MCF 10A (cell line): ENCODE measurements around the gene ACOT7. TPM values are rescaled to one million over a fixed set of nuclear protein-coding genes. Genes with fewer than 3 reads are reported as not detected.

Experiments used
- BruUV-seq: library from RNA; stranded (reverse); fragments of 400-500 nt; replicated peaks from 2 replicates; lab custom pipeline; 2021; lab: Mats Ljungman, UMichigan
- CTCF ChIA-PET: fragments of 300-600 bp; sonication (Branson Sonifier 250); formaldehyde crosslinking; extraction: SDS; loops from one replicate; lab custom pipeline; 2021; ENCODE audit warnings: antibody characterized with exemption, inconsistent platforms; lab: Yijun Ruan, JAX
- POLR2A ChIA-PET: fragments of 300-600, 350-650 bp; sonication (Branson Sonifier 250); formaldehyde crosslinking; extraction: SDS; loops from one replicate; lab custom pipeline; 2020; ENCODE audit warnings: antibody characterized with exemption, inconsistent platforms; lab: Yijun Ruan, JAX
- DNase-seq: peaks from one replicate; pipeline ENCODE4 v3.0.0-alpha.2; 2018; ENCODE audit not compliant: unreplicated experiment
- H3K27ac Mint-ChIP-seq: one replicate; pipeline ENCODE4 v1.8.0; 2022; ENCODE audit warnings: mild to moderate bottlenecking, low read depth, mixed read lengths; ENCODE audit not compliant: unreplicated experiment
- H3K27me3 Mint-ChIP-seq: one replicate; pipeline ENCODE4 v1.8.0; 2022; ENCODE audit warnings: mixed read lengths; ENCODE audit not compliant: insufficient read depth, unreplicated experiment
- H3K36me3 Mint-ChIP-seq: one replicate; pipeline ENCODE4 v1.8.0; 2022; ENCODE audit warnings: mild to moderate bottlenecking, moderate library complexity, mixed read lengths; ENCODE audit not compliant: insufficient read depth, unreplicated experiment
- H3K4me1 Mint-ChIP-seq: one replicate; pipeline ENCODE4 v1.8.0; 2022; ENCODE audit warnings: mixed read lengths; ENCODE audit not compliant: insufficient read depth, unreplicated experiment
- H3K4me3 Mint-ChIP-seq: one replicate; pipeline ENCODE4 v1.8.0; 2022; ENCODE audit warnings: mild to moderate bottlenecking, moderate library complexity, mixed read lengths; ENCODE audit not compliant: unreplicated experiment
- H3K9me3 Mint-ChIP-seq: one replicate; pipeline ENCODE4 v1.8.0; 2022; ENCODE audit warnings: mixed read lengths; ENCODE audit not compliant: unreplicated experiment
- CTCF ChIP-seq: fragments of 200-600 bp; IDR thresholded peaks from one replicate; pipeline ENCODE4 v1.8.0; 2022; ENCODE audit warnings: antibody characterized with exemption, mild to moderate bottlenecking; ENCODE audit not compliant: unreplicated experiment
- intact Hi-C: fragments of 100-400 bp; cut with micrococcal nuclease; formaldehyde crosslinking; loops from 2 replicates; pipeline ENCODE4 v1.14.1; 2022
- total RNA-seq: library from RNA; stranded (reverse); gene quantifications from 2 replicates; pipeline ENCODE4 v1.2.3, GENCODE V29; 2022

Gene ACOT7
- total RNA-seq, 1 experiment from 2014 or later, result 117 TPM

- Mint-ChIP-seq H3K4me1 (peaks cover 25% of the 10 kb centered on the region), H3K4me3 (no peak overlapping the region), H3K27me3 (no peaks in the 10 kb centered on the region), H3K9me3 (no peaks in the 10 kb centered on the region), H3K36me3 (no peaks in the 10 kb centered on the region), H3K27ac (no peak overlapping the region)
- POLR2A ChIA-PET, result interaction anchor here (0.9 kb wide), 1 partner anchor 41 kb away, joined by 3 read pairs; no protein-coding TSS in a partner anchor
- CTCF ChIA-PET, result interaction anchor here (0.6 to 2.1 kb wide), 6 partner anchors 9 to 102 kb away, joined by 3 to 28 read pairs (median 6); no protein-coding TSS in a partner anchor
- DNase-seq, result no peak
- BruUV-seq, result no TSS peak
- no peak for TF ChIP-seq CTCF
- intact Hi-C loops, result no loop called here
Observed at GRCh38 chr1:6425658-6426057, 32.1 kb upstream of the ACOT7 start.

- Mint-ChIP-seq H3K4me3 (no peak within 1 kb of the TSS), H3K36me3 (no peaks in the 10 kb centered on the region), H3K27ac (no peak within 1 kb of the TSS), H3K4me1 (peaks cover 25% of the 10 kb centered on the region), H3K9me3 (no peaks in the 10 kb centered on the region), H3K27me3 (no peaks in the 10 kb centered on the region)
- DNase-seq, result no peak
- TF ChIP-seq CTCF, result no peak
- BruUV-seq, result no TSS peak
- intact Hi-C loops, result no loop called here
- ChIA-PET POLR2A (no interaction called here), CTCF (interaction anchor here (1.0 to 2.1 kb wide), 2 partner anchors 11 to 13 kb away, joined by 4 to 28 read pairs; no protein-coding TSS in a partner anchor)
Observed at GRCh38 chr1:6424619-6425593, 31.3 kb upstream of the ACOT7 start, which contains the start of gene ESPN. TSS of gene ESPN (plus strand) at chr1:6424776. CDS start at chr1:6424956, 180 bp downstream.

GRCh38 chr1:6424000-6424565, 30.5 kb upstream of the ACOT7 start:
- CTCF ChIA-PET, result interaction anchor here (0.6 to 5.7 kb wide), 16 partner anchors 10 to 442 kb away, joined by 3 to 118 read pairs (median 4); no protein-coding TSS in a partner anchor
- Mint-ChIP-seq H3K36me3 (no peaks in the 10 kb centered on the region), H3K27ac (no peak overlapping the region), H3K4me3 (no peak overlapping the region), H3K4me1 (peaks cover 25% of the 10 kb centered on the region), H3K27me3 (no peaks in the 10 kb centered on the region), H3K9me3 (no peaks in the 10 kb centered on the region)
- no peak for TF ChIP-seq CTCF
- intact Hi-C loops, result loop anchor here (1.0 to 2.0 kb wide), 2 partner anchors 14 to 51 kb away; no protein-coding TSS in a partner anchor
- POLR2A ChIA-PET, result interaction anchor here (1.0 to 2.5 kb wide), 4 partner anchors 10 to 67 kb away, joined by 3 to 26 read pairs (median 10); partner anchors contain the start of gene PLEKHG5
- BruUV-seq, result no TSS peak
- no peak for DNase-seq
